KMS-11 (cell line): Measurements from ENCODE around the gene NFATC1.

Source experiments
- H2AFZ ChIP-seq: fragments of 200-600 bp; sonication (generic); 2 replicates; pipeline ENCODE4 v1.6.1; 2016; ENCODE audit warnings: antibody characterized with exemption, mixed run types, low read depth
- H3K27ac ChIP-seq: fragments of 200-600 bp; sonication (generic); 2 replicates; pipeline ENCODE4 v1.6.1; 2016; ENCODE audit warnings: mild to moderate bottlenecking, mixed run types
- H3K27me3 ChIP-seq: fragments of 200-600 bp; sonication (generic); 2 replicates; pipeline ENCODE4 v1.6.1; 2017; ENCODE audit warnings: mild to moderate bottlenecking, low read depth, mixed run types, moderate library complexity; ENCODE audit not compliant: insufficient read depth
- H3K36me3 ChIP-seq: fragments of 200-600 bp; sonication (generic); 2 replicates; pipeline ENCODE4 v1.6.1; 2017; ENCODE audit warnings: mild to moderate bottlenecking, mixed run types; ENCODE audit not compliant: insufficient read depth
- H3K4me1 ChIP-seq: fragments of 200-600 bp; sonication (generic); 2 replicates; pipeline ENCODE4 v1.6.1; 2016; ENCODE audit warnings: mild to moderate bottlenecking, low read depth, mixed run types; ENCODE audit not compliant: poor library complexity, severe bottlenecking
- H3K4me2 ChIP-seq: fragments of 200-600 bp; sonication (generic); 2 replicates; pipeline ENCODE4 v1.7.0; 2016; ENCODE audit warnings: mild to moderate bottlenecking, mixed run types
- H3K4me3 ChIP-seq: fragments of 200-600 bp; sonication (generic); IDR thresholded peaks from 2 replicates; pipeline ENCODE4 v1.6.1; 2017; ENCODE audit warnings: low read depth, low read length, mixed read lengths; ENCODE audit not compliant: insufficient read depth
- H3K79me2 ChIP-seq: fragments of 200-600 bp; sonication (generic); 2 replicates; pipeline ENCODE4 v1.6.1; 2016; ENCODE audit warnings: low read depth, mixed run types; ENCODE audit not compliant: insufficient read depth
- H3K9ac ChIP-seq: fragments of 200-600 bp; sonication (generic); 2 replicates; pipeline ENCODE4 v1.6.1; 2016; ENCODE audit warnings: mild to moderate bottlenecking, mixed run types
- H4K20me1 ChIP-seq: fragments of 200-600 bp; sonication (generic); 2 replicates; pipeline ENCODE4 v1.6.1; 2016; ENCODE audit warnings: mild to moderate bottlenecking, mixed run types; ENCODE audit not compliant: insufficient read depth
- TF ChIP-seq, protein P1 (sequence below): fragments of 200-600 bp; sonication (generic); conservative IDR thresholded peaks from 2 replicates; pipeline ENCODE4 v1.6.1; 2017; ENCODE audit warnings: low read depth, mild to moderate bottlenecking, antibody characterized with exemption, low read length, moderate library complexity, mixed read lengths

Gene NFATC1

DNA sequence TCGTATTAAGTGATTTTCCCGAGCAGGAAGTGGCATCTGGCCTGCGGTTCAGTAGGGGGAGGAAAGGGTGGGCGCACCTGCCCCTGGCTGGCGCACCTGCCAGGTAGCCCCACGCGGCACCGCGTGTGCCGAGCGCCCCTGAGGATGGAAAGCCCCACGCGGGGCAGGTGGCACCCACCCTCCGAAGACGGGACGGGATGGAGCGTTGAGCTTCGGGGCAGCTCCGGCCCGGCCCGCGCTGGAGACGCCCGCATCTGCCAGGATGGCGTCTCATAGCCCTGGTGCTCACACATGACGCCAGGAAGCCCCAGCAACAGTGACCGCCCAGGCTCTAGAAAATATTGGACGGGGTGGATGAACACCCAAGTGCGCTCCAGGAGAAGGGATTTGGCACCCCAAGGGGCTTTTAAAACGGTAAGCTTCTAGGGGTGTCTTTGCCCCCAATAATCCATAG is 2.5 kb upstream of the NFATC1 start:
- H3K27ac ChIP-seq: peak overlapping the region; percentile 34; the same call in 1 of the 2 replicates
- H3K4me3 ChIP-seq: no peak overlapping the region
- H3K79me2 ChIP-seq: no peaks in the 10 kb centered on the region
- peak overlapping the region; percentile 74 for H3K9ac ChIP-seq
- H3K4me1 ChIP-seq: peaks cover 19% of the 10 kb centered on the region
- peaks cover 21% of the 10 kb centered on the region; the same call in 1 of the 2 replicates for H3K27me3 ChIP-seq
- no peaks in the 10 kb centered on the region for H3K36me3 ChIP-seq
- no peaks in the 10 kb centered on the region for H4K20me1 ChIP-seq
- TF ChIP-seq, protein P1, sequence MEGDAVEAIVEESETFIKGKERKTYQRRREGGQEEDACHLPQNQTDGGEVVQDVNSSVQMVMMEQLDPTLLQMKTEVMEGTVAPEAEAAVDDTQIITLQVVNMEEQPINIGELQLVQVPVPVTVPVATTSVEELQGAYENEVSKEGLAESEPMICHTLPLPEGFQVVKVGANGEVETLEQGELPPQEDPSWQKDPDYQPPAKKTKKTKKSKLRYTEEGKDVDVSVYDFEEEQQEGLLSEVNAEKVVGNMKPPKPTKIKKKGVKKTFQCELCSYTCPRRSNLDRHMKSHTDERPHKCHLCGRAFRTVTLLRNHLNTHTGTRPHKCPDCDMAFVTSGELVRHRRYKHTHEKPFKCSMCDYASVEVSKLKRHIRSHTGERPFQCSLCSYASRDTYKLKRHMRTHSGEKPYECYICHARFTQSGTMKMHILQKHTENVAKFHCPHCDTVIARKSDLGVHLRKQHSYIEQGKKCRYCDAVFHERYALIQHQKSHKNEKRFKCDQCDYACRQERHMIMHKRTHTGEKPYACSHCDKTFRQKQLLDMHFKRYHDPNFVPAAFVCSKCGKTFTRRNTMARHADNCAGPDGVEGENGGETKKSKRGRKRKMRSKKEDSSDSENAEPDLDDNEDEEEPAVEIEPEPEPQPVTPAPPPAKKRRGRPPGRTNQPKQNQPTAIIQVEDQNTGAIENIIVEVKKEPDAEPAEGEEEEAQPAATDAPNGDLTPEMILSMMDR: no peak
- peak overlapping the region; percentile 88 for H2AFZ ChIP-seq
- H3K4me2 ChIP-seq: peak overlapping the region; percentile 77

DNA sequence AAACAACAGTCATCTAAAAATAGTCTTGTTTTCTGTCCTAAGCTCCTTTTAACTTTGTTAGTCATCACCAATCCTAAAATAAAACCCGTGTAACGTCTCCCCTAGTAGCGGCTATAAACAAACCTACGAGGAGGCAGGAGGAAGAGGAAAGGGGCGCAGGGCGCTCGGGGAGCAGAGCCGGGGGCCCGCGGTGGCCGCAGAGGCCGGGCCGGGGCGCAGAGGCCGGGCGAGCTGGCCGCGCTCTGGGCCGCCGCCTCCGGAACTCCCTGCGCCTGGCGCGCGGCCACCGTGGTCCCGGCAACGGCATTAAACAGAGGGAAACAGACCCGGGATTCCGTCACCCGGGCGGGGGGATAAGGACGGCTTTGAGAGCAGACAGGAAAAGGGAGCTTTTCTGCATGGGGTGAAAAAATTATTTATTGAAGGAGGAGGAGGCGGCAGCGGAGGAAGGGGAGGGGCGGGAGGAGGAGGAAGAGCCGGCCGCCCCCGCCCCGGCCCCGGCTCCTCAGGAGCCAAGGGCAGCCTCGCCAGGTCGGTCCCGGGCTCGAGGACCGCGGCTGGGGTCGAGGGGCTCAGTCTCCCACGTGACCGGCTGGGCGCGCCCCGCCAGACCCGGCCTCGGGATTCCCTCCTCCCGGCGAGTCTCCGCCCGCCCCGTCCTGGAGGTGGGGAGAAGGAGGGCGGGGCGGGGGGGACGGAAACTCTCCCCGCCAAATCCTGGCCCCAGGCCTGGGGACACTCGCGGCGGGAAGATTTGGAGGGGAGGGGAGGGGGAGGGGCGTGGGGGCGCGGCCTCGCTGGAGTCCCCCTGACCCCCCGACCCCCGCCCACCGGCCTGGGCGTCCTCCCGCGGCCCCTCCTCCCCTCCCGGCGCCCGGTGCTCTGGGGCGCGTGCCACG is 1.8 kb upstream of the NFATC1 start:
- H3K9ac ChIP-seq: peak overlapping the region; percentile 74
- H3K4me3 ChIP-seq: no peak overlapping the region
- H3K4me2 ChIP-seq: peak overlapping the region; percentile 96
- H3K27ac ChIP-seq: peak overlapping the region; percentile 34; the same call in 1 of the 2 replicates
- H3K4me1 ChIP-seq: peaks cover 19% of the 10 kb centered on the region
- H3K36me3 ChIP-seq: no peaks in the 10 kb centered on the region
- H4K20me1 ChIP-seq: no peaks in the 10 kb centered on the region
- H3K27me3 ChIP-seq: peaks cover 21% of the 10 kb centered on the region; the same call in 1 of the 2 replicates
- H2AFZ ChIP-seq: peak overlapping the region; percentile 88
- no peaks in the 10 kb centered on the region for H3K79me2 ChIP-seq
- TF ChIP-seq, protein P1: no peak

DNA sequence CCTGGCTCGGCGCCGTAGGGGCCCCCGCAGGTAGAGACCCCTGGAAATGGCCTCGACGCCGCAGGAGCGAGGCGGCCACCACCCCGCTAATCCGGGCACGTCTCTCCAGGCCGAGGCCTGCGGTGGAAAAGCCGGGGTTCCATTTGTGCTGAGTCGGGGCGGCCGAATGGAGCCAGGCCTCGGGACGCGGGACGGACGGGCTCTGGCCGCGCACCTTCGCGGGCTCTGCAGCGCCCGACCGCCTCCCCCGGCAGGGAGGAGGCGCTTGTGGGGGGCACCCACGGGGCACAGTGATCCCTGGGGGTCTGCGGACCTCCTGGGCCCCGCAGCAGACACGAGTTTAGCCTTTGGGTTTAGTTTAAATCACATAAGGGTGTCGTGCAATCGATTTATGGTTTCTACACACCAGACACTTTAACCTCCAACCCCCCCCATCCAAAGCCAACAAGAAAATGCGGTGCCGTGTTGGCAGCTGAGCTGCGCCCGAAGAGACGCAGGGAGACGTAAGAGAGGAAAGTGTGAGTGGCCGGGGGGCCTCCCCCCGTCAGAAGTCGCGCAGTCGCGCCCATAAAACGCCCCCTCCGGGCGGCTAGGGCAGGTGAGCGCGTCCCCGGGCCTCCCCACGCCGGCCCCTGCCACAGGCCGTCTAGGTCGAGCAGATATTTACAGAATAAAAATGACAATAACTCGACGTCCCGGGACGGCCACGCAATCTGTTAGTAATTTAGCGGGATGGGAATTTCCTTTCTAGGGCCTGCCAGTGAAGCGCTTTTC is 1.0 kb upstream of the NFATC1 start:
- TF ChIP-seq, protein P1: no peak
- Histone ChIP-seq H4K20me1 (no peaks in the 10 kb centered on the region), H3K4me3 (no peak overlapping the region), H3K4me1 (peaks cover 24% of the 10 kb centered on the region), H3K4me2 (peak overlapping the region; percentile 96), H3K79me2 (no peaks in the 10 kb centered on the region), H2AFZ (peak overlapping the region; percentile 88), H3K9ac (peak overlapping the region; percentile 74), H3K27me3 (peaks cover 21% of the 10 kb centered on the region; the same call in 1 of the 2 replicates), H3K27ac (no peak overlapping the region), H3K36me3 (no peaks in the 10 kb centered on the region)

DNA sequence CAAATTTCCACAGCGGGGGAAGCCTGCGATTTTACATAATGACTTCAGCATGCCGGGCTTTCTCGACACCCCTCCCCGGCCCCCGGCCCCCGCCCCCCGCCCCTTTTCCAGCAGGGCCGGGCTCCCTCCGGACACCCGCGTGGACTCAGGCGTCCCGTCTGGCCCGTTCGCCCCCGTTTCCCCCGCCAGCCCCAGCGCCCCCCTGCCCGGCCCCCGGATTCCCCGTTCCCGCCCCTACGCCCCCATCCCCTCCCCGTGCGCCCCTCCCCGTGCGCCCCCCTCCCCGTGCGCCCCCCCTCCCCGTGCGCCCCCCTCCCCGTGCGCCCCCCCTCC is 456 bp upstream of the NFATC1 start:
- H3K4me2 ChIP-seq: no peak overlapping the region
- H3K4me3 ChIP-seq: no peak overlapping the region
- TF ChIP-seq, protein P1: no peak
- H3K36me3 ChIP-seq: no peaks in the 10 kb centered on the region
- H3K27me3 ChIP-seq: peaks cover 21% of the 10 kb centered on the region; the same call in 1 of the 2 replicates
- H3K27ac ChIP-seq: no peak overlapping the region
- H3K79me2 ChIP-seq: no peaks in the 10 kb centered on the region
- H4K20me1 ChIP-seq: no peaks in the 10 kb centered on the region
- H3K4me1 ChIP-seq: peaks cover 24% of the 10 kb centered on the region
- H2AFZ ChIP-seq: no peak overlapping the region
- H3K9ac ChIP-seq: no peak overlapping the region; the same call in 1 of the 2 replicates
